GM21447 (cell line): ENCODE results near the gene KDM6B.
A peak's percentile ranks its signal among the peaks of the same experiment; 100 is the strongest.

Experiments
- ATAC-seq: cut with Tn5 transposase; IDR thresholded peaks from one replicate; pipeline ENCODE4 v1.9.1; 2021; ENCODE audit not compliant: unreplicated experiment

KDM6B gene

DNA sequence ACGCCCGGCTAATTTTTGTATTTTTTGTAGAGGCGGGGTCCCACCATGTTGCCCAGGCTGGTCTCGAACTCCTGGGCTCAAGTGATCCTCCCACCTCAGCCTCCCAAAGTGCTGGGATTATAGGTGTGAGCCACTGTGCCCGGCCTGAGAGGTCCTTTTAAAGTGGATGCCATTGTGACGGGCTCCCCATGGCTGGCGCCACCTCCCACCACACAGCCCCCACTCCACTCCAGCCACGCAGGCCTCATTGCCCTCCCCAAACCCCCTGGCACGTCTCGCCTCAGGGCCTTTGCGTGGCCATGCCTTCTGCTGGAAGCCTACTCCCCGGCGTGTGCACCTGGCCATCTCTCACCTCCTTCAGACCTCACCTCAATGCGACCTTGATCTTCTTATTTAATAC is 11.9 kb upstream of the KDM6B start:
- ATAC-seq, result no peak

DNA sequence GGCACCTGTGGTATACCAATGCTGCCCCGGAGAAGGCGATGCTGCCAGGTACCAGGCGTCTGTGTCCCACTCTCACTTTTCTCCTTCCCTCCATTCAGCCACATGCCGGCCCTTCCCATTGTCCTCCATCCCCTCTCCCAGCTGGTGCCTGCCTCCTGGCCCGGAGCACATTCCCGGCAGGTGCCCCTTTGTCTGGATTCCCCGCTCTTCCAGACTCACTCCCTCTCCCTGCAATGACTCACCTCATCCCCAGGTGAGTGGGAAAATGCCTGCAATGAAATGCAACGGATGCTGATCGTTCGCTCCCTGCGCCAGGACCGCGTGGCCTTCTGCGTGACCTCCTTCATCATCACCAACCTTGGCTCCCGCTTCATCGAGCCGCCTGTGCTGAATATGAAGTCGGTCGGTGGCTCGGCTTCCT is 10.4 kb upstream of the KDM6B start:
- no peak for ATAC-seq

DNA sequence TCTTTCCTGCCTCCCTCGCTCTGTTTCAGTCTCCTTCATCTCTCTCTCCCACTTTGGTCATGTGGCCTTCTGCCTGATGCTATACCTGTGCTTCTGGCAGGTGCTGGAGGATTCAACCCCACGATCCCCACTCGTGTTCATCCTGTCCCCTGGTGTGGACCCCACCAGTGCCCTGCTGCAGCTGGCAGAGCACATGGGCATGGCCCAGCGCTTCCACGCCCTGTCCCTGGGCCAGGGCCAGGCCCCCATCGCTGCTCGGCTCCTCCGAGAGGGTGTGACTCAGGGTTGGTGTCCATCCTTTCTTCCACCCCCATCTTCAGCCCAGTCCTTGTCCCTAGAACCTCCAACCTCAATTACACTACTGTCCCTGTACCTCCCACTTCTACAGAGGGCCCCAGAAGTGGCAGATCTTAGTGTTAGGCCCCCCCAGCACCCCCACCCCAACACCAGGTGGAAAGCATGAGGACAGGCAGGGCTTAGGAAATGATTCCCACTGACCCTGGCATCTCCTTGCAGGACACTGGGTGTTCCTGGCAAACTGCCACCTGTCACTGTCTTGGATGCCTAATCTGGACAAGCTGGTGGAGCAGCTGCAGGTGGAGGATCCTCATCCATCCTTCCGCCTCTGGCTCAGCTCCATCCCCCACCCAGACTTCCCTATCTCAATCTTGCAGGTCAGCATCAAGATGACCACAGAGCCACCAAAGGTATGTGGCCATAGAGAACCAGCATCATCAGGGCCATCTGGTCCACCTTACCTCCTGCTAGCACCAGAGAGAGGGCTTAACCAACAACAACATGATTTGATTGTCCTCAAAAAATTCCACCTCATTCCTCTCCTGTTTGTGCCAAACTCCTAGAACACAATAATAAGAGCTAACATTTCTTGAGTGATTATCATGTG is 9.7 kb upstream of the KDM6B start:
- no peak for ATAC-seq

DNA sequence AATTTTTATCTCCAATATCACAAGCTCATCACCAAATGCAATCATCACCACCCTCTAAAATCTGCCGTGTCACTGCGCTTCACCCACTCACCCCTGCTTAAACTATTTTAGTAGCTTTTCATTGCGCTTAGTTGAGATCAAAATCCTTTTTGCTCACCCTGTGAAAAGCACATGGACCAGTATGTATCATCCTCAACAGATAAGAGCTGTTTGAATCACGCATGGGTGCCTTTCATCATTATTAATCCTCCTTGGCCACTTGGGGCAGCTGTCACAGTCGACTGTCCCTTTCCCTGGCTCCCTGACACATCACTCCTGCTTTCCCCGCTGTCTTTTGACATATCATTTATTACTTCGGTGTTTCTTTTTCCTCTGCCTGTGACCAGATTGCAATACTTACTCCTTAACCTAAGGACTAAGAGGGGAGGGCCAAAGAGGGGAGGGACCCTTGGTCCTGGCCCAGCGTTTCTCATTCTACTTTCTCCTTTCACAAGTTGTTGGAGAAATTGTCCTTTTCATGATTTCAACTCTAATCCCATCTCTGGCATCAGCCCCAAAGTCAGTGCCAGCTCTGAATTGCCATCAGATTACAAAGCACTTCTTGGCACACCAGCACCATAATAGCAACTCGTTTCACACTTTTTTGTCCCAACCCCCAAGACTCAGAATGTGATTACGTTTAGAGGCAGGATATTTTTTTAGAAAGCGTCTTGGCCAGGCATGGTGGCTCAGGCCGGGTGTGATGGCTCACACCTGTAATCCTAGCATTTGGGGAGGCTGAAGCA is 8.6 kb upstream of the KDM6B start:
- no peak for ATAC-seq

DNA sequence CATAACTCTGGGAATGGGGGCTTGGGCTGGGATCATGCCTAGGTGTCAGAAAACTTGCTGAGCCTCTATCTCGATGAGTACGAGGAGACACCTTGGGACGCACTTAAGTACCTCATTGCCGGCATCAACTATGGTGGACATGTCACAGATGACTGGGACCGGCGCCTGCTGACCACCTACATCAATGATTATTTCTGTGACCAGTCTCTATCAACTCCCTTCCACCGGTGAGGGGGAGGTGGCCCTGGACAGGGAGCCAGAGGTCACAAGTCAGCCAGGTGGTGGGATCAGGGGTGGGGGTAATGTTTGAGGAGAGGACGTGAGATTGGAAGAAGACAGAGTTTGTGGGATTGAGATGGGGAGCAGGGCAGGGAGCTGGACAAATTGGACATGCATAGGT is 3.4 kb upstream of the KDM6B start:
- no peak for ATAC-seq

DNA sequence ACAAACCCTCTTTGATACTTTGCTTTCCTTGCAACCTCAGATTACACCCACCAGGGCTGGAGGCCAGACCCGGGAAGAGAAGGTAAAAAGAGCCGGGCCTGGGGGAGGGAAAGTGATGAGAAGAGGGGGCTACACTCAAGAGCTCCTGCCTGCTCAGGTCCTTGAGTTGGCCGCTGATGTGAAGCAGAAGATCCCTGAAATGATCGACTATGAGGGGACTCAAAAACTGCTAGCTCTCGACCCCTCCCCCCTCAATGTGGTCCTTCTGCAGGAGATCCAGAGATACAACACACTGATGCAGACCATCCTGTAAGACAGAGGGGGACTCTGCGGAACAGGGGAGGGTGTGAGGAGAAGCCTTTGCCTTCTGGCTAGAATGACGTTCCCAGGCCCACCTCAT is 2.8 kb upstream of the KDM6B start:
- ATAC-seq, result no peak

DNA sequence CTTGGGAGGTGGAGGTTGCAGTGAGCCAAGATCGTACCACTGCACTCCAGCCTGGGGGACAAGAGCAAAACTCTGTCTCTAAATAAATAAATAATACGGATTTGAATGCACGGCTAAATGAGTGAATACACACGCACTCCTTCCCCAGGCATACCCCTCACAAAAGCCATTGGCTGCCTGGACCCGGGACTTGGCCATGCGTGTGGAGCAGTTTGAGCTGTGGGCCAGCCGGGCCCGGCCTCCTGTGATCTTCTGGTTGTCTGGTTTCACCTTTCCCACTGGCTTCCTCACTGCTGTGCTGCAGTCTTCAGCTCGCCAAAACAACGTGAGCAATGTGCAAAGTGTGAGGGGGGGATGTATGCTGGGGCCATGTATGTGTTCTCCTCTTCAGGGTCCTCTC is 1.6 kb upstream of the KDM6B start:
- no peak for ATAC-seq

DNA sequence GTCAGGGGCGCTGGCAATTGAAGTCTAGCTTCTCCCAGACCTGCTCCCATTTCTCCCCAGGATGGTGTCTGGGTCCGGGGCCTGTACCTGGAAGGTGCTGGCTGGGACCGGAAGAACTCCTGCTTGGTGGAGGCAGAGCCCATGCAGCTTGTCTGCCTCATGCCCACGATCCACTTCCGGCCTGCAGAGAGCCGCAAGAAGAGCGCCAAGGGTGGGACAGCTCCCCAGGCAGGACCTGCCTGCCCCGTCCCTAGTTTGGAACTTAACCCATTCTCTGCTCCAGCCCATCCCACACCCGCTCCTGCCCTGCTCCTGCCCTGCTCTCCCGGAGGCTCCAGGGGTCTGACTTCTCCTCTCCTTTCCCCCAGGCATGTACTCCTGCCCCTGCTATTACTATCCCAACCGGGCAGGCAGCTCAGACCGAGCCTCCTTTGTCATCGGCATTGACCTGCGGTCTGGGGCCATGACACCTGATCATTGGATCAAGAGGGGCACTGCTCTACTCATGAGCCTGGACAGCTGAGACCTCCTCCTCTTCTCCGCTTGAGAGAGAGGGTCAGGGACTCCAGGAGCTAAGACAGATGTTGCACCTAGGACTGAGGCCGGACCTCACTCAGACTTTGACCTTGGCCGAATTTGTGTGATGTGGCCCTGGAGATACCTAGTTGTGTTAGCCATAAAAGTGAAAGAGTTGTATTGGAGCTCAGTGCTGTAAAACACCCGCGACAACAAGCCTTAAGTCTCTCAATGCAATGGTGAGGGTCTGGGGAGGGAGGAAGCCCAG is 814 bp upstream of the KDM6B start:
- ATAC-seq, result no peak

DNA sequence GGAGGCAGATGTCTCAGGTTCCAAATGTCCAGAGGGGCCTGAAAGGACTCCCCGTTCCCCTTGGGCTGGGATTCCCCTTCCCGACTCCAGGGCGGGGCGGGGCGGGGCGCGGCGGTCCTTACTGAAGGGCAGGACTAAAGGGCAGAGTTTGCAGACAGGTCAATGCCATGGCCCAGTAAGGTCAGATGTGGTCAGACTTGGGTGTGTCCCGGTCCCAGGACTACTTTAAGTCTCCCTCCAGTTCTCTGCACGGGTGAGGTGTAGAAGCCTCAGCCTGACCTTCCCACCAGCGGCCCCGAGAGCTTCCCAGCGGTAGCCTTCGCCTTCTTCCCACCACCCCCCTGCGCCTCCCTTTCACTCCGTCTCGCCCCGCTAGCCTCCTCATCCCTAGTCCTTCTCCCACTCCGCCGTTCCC is 532 bp downstream of the KDM6B start:
- peak; percentile 10 for ATAC-seq

DNA sequence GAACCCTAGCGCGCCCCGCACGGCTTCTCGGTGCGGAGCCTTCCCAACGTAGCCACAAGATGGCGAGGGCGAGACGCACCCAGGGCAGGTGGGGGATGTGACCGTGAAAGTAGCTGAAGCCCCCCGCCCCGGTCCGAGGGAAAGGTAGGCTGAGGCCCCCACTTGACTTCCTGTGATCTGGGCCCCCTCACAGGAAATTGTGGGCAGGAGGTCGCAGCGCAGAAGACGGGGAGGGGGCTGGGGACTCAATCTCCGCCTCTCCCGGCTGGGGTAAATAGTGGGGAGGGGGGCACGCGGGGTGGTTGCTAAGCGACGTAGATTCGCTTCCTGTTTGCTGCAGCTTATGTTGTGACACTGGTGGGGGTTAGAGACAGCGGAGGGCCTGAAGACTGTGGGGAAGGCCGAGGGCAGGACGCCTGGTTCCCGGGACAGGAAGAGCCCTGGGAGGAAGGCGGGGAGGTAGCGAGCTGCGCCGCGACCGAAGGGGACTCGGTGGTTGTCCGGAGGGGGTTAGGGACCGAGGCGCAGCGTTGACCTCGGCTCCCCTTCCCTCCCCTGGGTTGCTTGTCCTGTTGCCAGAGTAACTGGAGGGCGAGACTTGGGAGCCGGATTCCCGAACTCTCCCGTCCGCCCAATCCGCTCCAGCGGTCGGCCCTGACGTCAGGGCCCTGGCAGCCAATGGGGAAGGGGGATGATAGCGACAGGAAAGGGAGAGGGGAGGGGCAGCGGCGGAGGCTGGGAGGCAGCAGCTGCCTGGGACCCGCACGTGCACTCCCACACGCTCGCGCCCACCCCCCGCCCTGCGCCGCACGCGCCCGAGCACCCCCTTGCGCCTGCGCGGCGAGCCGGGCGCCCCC is 1.2 kb downstream of the KDM6B start:
- peak; percentile 26 for ATAC-seq

DNA sequence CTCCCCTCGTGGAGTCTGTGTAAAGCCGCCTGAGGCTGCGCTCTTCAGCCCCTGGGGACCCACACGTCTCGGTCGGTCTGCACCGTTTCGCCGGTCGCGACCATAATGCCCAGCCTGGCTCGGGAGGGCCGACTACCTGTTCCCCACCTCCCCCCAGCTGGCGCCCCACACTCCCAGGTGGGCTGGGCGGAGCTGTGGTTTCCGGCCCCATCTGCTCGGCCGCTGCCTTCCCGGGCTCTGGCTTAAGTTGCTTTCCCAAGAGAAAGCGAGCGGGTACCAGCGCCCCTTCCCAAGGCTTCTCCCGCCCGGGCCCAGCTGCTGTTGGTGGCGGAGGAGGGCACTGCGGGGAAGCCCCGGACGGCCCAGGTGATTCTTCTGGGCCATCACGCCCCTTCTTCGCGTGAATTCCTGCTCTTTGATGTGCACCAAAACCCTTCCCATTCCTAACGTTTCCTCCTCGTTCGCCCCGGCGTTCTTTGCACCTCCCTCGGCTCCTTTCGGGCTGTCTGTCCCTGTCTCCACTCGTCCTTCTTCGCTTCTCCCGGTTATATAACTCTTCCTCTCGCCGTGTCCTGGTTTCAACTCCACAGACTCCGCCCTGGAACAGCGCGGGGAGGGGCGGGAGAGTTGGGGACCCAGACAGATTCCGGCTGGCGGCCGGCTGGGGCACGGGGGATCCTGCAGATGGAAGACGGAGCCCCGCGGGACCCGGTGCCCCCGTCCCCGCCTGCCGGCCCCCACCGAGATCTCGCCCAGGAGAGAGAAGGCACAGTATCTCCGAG is 2.0 kb downstream of the KDM6B start:
- peak; percentile 16 for ATAC-seq

DNA sequence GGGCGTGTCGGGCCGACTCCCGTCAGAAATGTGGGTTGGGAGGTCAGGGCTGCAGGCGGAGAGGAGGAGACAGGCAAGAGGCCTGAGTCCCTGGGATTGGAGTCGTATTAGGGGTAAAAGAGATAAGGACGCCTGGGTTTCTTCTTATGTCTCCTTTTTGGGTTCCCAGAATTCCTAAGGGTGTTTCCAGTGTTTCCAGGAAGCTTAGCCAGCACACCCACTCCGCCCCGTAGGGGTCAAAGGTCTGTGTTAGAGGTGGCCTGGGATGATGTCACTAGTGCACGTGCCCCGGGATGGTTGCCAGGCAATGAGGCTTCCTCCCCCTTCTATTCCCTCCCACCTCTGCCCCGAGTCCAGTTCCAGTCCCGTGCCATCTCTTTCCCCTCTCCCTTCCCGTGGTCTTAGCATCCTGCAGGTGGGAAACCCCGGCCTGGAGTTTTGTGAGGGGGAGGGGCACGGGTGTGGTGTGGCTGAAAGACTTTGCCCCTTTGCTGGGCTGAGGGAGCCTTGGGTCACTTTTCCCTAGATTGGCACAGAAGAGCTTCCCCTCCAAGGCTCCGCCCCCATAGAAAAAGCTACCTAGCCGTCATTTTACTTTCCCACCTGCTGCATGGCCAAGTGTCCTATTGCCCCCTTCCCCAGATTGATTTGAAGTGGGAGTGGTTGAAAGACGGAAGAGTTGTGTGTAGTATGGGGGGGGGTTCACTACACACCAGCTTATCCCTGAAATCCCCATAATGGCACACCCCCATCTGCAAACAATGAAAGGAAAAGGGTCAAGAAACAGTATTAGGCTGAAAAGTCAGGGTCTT is 2.8 kb downstream of the KDM6B start:
- ATAC-seq, result no peak

DNA sequence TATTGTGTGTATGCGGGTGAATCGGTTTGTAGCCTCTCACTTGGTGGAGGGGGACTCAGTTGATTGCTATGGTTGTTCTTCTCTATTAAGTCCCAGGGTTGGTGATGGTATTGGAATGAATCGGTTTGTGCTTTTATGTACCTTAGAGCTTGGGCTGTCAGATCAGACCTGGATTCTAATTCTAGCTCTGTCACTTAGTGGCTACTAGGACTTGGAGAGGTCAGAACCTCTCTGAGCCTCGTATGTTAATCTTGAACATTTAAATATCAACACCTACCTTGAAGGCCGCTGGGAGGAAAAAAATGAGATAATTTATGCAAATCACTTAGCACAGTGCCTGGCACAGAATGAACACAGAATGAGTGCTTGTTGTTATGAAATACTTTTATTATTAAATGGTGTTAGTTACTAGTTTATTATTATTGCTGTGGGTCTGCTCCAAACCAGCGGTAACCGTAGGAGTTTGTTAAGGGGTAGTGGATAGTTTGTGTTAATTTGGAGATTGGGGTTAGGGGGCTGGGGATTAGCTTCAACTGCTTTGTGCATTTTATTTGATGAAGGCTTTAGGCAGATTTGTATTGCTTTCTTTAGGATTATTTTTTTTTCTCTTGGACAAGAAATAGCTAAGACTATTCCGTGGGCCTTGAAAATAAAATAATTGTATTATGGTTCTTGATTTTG is 3.5 kb downstream of the KDM6B start:
- no peak for ATAC-seq

DNA sequence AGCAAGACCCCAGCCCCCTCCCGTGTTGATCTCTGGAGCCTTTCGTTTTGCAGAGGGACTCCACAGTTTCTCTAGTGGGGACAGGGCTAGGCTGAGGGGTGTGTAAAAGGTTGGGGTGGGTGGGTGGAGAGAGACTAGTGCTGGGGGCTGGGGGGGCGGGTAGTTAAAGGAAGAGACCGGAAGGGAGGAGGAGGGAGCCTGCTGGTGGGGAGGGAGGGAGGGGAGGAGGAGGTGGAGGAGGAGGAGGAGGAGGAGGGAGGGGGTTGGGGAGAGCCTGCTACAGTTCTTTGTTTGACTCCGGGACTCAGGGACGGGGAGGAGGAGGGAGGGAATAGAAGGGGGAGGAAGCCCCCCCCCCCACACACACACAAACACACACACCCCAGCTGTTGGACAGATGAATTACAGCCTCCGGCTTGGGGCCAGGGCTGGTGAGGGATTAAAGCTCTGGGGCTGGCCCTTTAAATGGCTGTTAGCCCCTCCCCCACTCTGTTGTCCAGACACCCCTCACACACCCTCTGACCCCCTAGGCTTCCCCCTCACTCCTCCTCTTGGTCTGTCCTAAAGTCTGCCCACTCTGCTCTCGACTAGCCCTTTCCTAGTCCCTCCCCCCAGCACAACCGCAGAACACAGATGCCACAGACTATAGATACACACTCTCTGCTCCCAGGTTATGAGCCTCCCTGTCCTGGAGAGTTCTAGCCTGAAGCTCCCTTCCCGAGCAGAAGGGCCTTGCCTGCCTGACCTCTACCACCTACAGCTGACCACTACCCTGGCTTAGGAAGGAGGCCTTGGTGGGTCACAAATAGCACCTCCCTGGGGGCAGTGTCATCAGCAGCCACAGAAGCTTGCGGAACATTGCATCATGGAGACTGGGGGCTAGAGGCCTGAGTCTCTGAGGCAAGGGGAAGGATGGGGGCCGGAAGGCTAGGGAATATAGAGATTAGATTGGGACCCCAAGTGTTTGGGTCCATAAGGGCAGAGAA is 4.4 kb downstream of the KDM6B start:
- no peak for ATAC-seq

DNA sequence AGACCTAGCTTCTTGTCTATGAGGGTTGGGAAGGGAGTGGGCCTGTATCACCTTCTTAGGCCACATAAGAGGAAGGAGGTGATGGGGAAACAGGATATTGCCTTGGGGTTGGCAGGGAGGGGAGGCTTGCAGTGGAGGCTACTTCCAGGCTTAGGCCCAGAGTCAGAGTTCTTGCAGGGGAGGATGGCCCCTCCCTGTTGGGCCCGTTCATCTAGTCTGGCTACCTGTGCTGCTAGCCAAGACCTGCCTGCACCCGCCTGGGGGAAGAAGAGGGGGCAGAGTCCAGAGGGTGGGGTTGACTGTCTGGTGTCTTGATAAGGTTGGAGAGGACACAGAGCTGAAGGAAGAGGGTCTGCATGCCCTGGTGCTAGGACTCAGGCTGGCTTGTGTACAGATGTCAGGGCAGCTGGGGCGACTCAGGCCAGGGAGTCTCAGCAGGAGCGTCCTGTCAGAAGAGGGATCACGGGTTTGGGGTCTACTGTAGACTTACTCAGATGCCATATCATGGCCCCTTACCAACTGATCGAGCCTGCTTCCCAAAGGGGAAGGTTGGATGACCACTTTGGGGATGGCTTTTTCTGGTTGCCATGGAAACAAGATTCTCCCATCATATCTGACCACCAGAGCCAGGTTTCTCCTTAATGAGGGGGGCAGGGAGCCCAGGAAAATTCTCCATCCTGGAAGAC is 5.3 kb downstream of the KDM6B start:
- ATAC-seq, result no peak

DNA sequence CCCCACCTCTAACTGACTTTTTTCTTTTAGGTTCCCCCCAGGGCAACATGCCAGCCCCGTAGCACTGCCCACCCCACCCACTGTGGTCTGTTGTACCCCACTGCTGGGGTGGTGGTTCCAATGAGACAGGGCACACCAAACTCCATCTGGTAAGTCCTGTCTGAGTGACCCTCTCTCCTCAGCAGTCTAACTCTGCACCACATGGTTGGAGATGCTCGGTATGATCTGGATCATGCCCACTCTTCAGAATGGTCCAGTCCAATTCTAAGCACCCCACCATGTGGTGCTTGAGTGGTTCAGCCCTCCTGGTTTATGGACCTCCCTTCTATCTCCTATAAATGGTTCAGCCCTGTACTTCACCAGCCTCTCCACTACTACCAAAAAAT is 5.9 kb downstream of the KDM6B start:
- no peak for ATAC-seq

DNA sequence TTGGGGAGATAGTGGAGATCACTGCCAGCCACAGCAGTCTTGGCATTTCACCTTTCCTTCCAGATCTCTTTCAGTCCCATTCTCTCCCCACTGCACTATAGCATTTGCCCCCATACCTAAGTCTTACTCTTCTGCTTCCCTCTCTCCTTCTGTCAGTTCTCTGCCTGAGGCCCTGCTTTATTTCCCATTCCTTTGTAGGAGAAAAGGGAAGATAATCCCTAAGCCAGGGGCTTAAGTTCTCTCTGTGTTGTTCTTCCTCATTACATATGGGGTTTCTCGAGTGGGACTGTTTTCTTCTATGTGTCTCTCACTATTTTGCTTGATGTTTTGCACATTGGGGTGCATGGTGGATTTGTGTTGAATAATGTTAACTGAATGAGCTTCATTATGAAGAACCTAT is 6.4 kb downstream of the KDM6B start:
- no peak for ATAC-seq
